CD8-positive, alpha-beta memory T cell (primary cell): ENCODE data around the gene ADGRL2. TPM values are rescaled to one million over a fixed set of nuclear protein-coding genes. Genes with fewer than 3 reads are reported as not detected.
"Not testable (repeated sequence)": the region's sequence is repeated elsewhere in the genome, so short reads cannot be mapped to it uniquely, and the experiment has no call there.

Experiments
- CTCF ChIA-PET: fragments of 350-600 bp; sonication (Branson Sonifier 250); formaldehyde crosslinking; loops from one replicate; lab custom pipeline; 2021; ENCODE audit warnings: antibody characterized with exemption; lab: Charles Lee
- POLR2A ChIA-PET: fragments of 350-600 bp; sonication (Branson Sonifier 250); formaldehyde crosslinking; loops from one replicate; lab custom pipeline; 2021; ENCODE audit warnings: antibody characterized with exemption; lab: Charles Lee
- DNase-seq, 5 donors: peaks; one replicate each; pipeline versions ENCODE4 v3.0.0 to v3.0.0-alpha.2; 2020 to 2022; ENCODE audit warnings: mixed read lengths in 1 of 5
- H3K27ac ChIP-seq: one replicate; pipeline ENCODE4 v1.7.0; 2013; ENCODE audit warnings: low read depth, mild to moderate bottlenecking, low read length, moderate library complexity
- H3K27me3 ChIP-seq: 2 replicates; pipeline ENCODE4 v1.7.0; 2013; ENCODE audit warnings: low read length, mild to moderate bottlenecking; ENCODE audit not compliant: insufficient read depth, poor library complexity, severe bottlenecking
- H3K36me3 ChIP-seq: 2 replicates; pipeline ENCODE4 v1.7.0; 2013; ENCODE audit warnings: mild to moderate bottlenecking, low read length, moderate library complexity; ENCODE audit not compliant: insufficient read depth
- H3K4me1 ChIP-seq: 2 replicates; pipeline ENCODE4 v1.7.0; 2013; ENCODE audit warnings: mild to moderate bottlenecking, low read length, moderate library complexity; ENCODE audit not compliant: insufficient read depth
- H3K4me3 ChIP-seq: 2 replicates; pipeline ENCODE4 v1.7.0; 2013; ENCODE audit warnings: mild to moderate bottlenecking, low read length
- H3K9me3 ChIP-seq: 2 replicates; pipeline ENCODE4 v1.7.0; 2013; ENCODE audit warnings: mild to moderate bottlenecking, low read length
- H3K27ac Mint-ChIP-seq, 8 donors: one replicate each; pipeline ENCODE4 v1.8.0; 2020 to 2021; ENCODE audit warnings: mixed read lengths in 8 of 8, mild to moderate bottlenecking in 6 of 8, inconsistent platforms in 3 of 8, moderate library complexity in 3 of 8
- H3K27me3 Mint-ChIP-seq, 2 donors: one replicate each; pipeline ENCODE4 v1.8.0; 2020 to 2021; ENCODE audit warnings: mixed read lengths in 2 of 2, mild to moderate bottlenecking in 1 of 2, moderate library complexity in 1 of 2
- H3K36me3 Mint-ChIP-seq, 3 donors: one replicate each; pipeline ENCODE4 v1.8.0; 2020 to 2021; ENCODE audit warnings: mixed read lengths in 3 of 3, inconsistent platforms in 1 of 3, mild to moderate bottlenecking in 1 of 3
- H3K4me1 Mint-ChIP-seq, 3 donors: one replicate each; pipeline ENCODE4 v1.8.0; 2020 to 2021; ENCODE audit warnings: mixed read lengths in 3 of 3, inconsistent platforms in 1 of 3, mild to moderate bottlenecking in 1 of 3
- H3K4me3 Mint-ChIP-seq, 7 donors: one replicate each; pipeline ENCODE4 v1.8.0; 2020 to 2021; ENCODE audit warnings: mixed read lengths in 7 of 7, mild to moderate bottlenecking in 6 of 7, moderate library complexity in 4 of 7, inconsistent platforms in 2 of 7
- H3K9me3 Mint-ChIP-seq, 5 donors: one replicate each; pipeline ENCODE4 v1.8.0; 2020 to 2022; ENCODE audit warnings: mixed read lengths in 5 of 5, mild to moderate bottlenecking in 3 of 5, moderate library complexity in 2 of 5, inconsistent platforms in 1 of 5
- polyA plus RNA-seq: library from polyadenylated mRNA; unstranded; fragments of 300-500 nt; fragmentation: Illumina TruSeq; gene quantifications from one replicate; pipeline ENCODE4 v1.2.3, GENCODE V29; 2021
- total RNA-seq, 2 experiments: library from RNA; stranded (reverse); gene quantifications; one replicate each; pipeline ENCODE4 v1.2.3, GENCODE V29; 2021

Gene ADGRL2
- total and polyA plus RNA-seq, 3 experiments from 2014 or later = not detected

- no peaks in the 10 kb centered on the region for H3K27me3 ChIP-seq
- H3K27me3 Mint-ChIP-seq = no peaks in the 10 kb centered on the region
- H3K9me3 Mint-ChIP-seq = peaks cover 3 to 24% (median 7%) of the 10 kb centered on the region in 5 donors
- H3K9me3 ChIP-seq = no peaks in the 10 kb centered on the region
- H3K27ac Mint-ChIP-seq = no peak overlapping the region
- H3K36me3 Mint-ChIP-seq = no peaks in the 10 kb centered on the region
- ChIA-PET CTCF (no interaction called here), POLR2A (no interaction called here)
- H3K4me3 Mint-ChIP-seq = no peak overlapping the region
- H3K4me3 ChIP-seq = no peak overlapping the region
- no peak for DNase-seq
- H3K4me1 Mint-ChIP-seq = no peaks in the 10 kb centered on the region
- H3K4me1 ChIP-seq = no peaks in the 10 kb centered on the region
- H3K36me3 ChIP-seq = no peaks in the 10 kb centered on the region
- no peak overlapping the region for H3K27ac ChIP-seq
Observed at GRCh38 chr1:81878538-81878937, 77.8 kb downstream of the ADGRL2 start.

- Histone ChIP-seq H3K27ac (no peak overlapping the region), H3K27me3 (no peaks in the 10 kb centered on the region), H3K4me3 (no peak overlapping the region), H3K36me3 (no peaks in the 10 kb centered on the region), H3K4me1 (no peaks in the 10 kb centered on the region), H3K9me3 (no peaks in the 10 kb centered on the region)
- ChIA-PET POLR2A (no interaction called here), CTCF (no interaction called here)
- DNase-seq = no peak
- H3K36me3 Mint-ChIP-seq = no peaks in the 10 kb centered on the region
- H3K4me3 Mint-ChIP-seq = no peak overlapping the region
- H3K4me1 Mint-ChIP-seq = no peaks in the 10 kb centered on the region
- no peak overlapping the region for H3K27ac Mint-ChIP-seq
- H3K27me3 Mint-ChIP-seq = no peaks in the 10 kb centered on the region
- peaks cover 3 to 31% (median 8%) of the 10 kb centered on the region in 5 donors for H3K9me3 Mint-ChIP-seq
Observed at GRCh38 chr1:81880781-81881180, 80.0 kb downstream of the ADGRL2 start.

- H3K4me3 ChIP-seq = no peak overlapping the region
- no peaks in the 10 kb centered on the region for H3K27me3 ChIP-seq
- H3K4me1 ChIP-seq = no peaks in the 10 kb centered on the region
- ChIA-PET POLR2A (no interaction called here), CTCF (no interaction called here)
- DNase-seq = no peak
- Mint-ChIP-seq H3K36me3 (no peaks in the 10 kb centered on the region), H3K4me1 (no peaks in the 10 kb centered on the region), H3K27me3 (no peaks in the 10 kb centered on the region), H3K9me3 (peaks cover 4 to 51% (median 13%) of the 10 kb centered on the region in 5 donors), H3K4me3 (no peak overlapping the region), H3K27ac (no peak overlapping the region)
- no peaks in the 10 kb centered on the region for H3K36me3 ChIP-seq
- no peaks in the 10 kb centered on the region for H3K9me3 ChIP-seq
- no peak overlapping the region for H3K27ac ChIP-seq
Observed at GRCh38 chr1:81885291-81885690, 84.6 kb downstream of the ADGRL2 start.

GRCh38 chr1:81886292-81886691 lies 85.6 kb downstream of the ADGRL2 start:
- H3K4me3 Mint-ChIP-seq, H3K27me3 Mint-ChIP-seq, H3K27me3 ChIP-seq, H3K9me3 ChIP-seq, H3K4me1 ChIP-seq, H3K4me3 ChIP-seq, H3K27ac Mint-ChIP-seq, H3K36me3 Mint-ChIP-seq, CTCF ChIA-PET, POLR2A ChIA-PET, H3K4me1 Mint-ChIP-seq, H3K27ac ChIP-seq, H3K36me3 ChIP-seq, DNase-seq: not testable (repeated sequence)
- peaks cover 4 to 48% (median 12%) of the 10 kb centered on the region in 5 donors for H3K9me3 Mint-ChIP-seq

- Histone ChIP-seq H3K4me3 (no peak overlapping the region), H3K36me3 (no peaks in the 10 kb centered on the region), H3K4me1 (no peaks in the 10 kb centered on the region), H3K27me3 (no peaks in the 10 kb centered on the region), H3K27ac (no peak overlapping the region), H3K9me3 (no peaks in the 10 kb centered on the region)
- DNase-seq = no peak
- Mint-ChIP-seq H3K4me1 (no peaks in the 10 kb centered on the region), H3K9me3 (peaks cover 4 to 50% (median 10%) of the 10 kb centered on the region in 5 donors), H3K27ac (no peak overlapping the region), H3K27me3 (no peaks in the 10 kb centered on the region), H3K4me3 (no peak overlapping the region), H3K36me3 (no peaks in the 10 kb centered on the region)
- POLR2A ChIA-PET = no interaction called here
- CTCF ChIA-PET = no interaction called here
Observed at GRCh38 chr1:81887421-81888144, 86.8 kb downstream of the ADGRL2 start.

- H3K27me3 Mint-ChIP-seq = no peaks in the 10 kb centered on the region
- H3K9me3 ChIP-seq = no peaks in the 10 kb centered on the region
- POLR2A ChIA-PET = no interaction called here
- no peak overlapping the region for H3K27ac Mint-ChIP-seq
- peaks cover 9 to 50% (median 10%) of the 10 kb centered on the region in 5 donors for H3K9me3 Mint-ChIP-seq
- H3K4me3 ChIP-seq = no peak overlapping the region
- H3K36me3 Mint-ChIP-seq = no peaks in the 10 kb centered on the region
- H3K36me3 ChIP-seq = no peaks in the 10 kb centered on the region
- no peaks in the 10 kb centered on the region for H3K27me3 ChIP-seq
- H3K4me3 Mint-ChIP-seq = no peak overlapping the region
- H3K4me1 Mint-ChIP-seq = no peaks in the 10 kb centered on the region
- no peaks in the 10 kb centered on the region for H3K4me1 ChIP-seq
- H3K27ac ChIP-seq = no peak overlapping the region
- CTCF ChIA-PET = no interaction called here
- no peak for DNase-seq
Observed at GRCh38 chr1:81889166-81889565, 88.4 kb downstream of the ADGRL2 start.

GRCh38 chr1:81894867-81895266 lies 94.1 kb downstream of the ADGRL2 start:
- Histone ChIP-seq H3K9me3 (no peaks in the 10 kb centered on the region), H3K36me3 (no peaks in the 10 kb centered on the region), H3K27ac (no peak overlapping the region), H3K4me1 (no peaks in the 10 kb centered on the region), H3K27me3 (no peaks in the 10 kb centered on the region), H3K4me3 (no peak overlapping the region)
- no peaks in the 10 kb centered on the region for H3K27me3 Mint-ChIP-seq
- H3K4me1 Mint-ChIP-seq = no peaks in the 10 kb centered on the region
- no peak overlapping the region for H3K4me3 Mint-ChIP-seq
- no peaks in the 10 kb centered on the region for H3K36me3 Mint-ChIP-seq
- H3K27ac Mint-ChIP-seq = no peak overlapping the region
- DNase-seq = no peak
- CTCF ChIA-PET = no interaction called here
- POLR2A ChIA-PET = no interaction called here
- H3K9me3 Mint-ChIP-seq = peaks cover 4 to 39% (median 10%) of the 10 kb centered on the region in 5 donors

- Histone ChIP-seq H3K27ac (no peak overlapping the region), H3K4me1 (no peaks in the 10 kb centered on the region), H3K9me3 (no peaks in the 10 kb centered on the region), H3K36me3 (no peaks in the 10 kb centered on the region), H3K27me3 (no peaks in the 10 kb centered on the region), H3K4me3 (no peak overlapping the region)
- CTCF ChIA-PET = no interaction called here
- Mint-ChIP-seq H3K4me1 (no peaks in the 10 kb centered on the region), H3K36me3 (no peaks in the 10 kb centered on the region), H3K4me3 (no peak overlapping the region), H3K27me3 (no peaks in the 10 kb centered on the region), H3K9me3 (peaks cover 5 to 26% (median 11%) of the 10 kb centered on the region in 5 donors), H3K27ac (no peak overlapping the region)
- POLR2A ChIA-PET = no interaction called here
- no peak for DNase-seq
Observed at GRCh38 chr1:81899214-81899821, 98.6 kb downstream of the ADGRL2 start.
